SKM-1 treated with dmso at 0.1 percent for 144 hours (cell line): ENCODE data around the gene EDNRA.

ENCODE experiments used
- DNase-seq: peaks from one replicate; lab custom pipeline; 2025; ENCODE audit not compliant: unreplicated experiment; lab: John Stamatoyannopoulos, UW

Gene EDNRA

DNA sequence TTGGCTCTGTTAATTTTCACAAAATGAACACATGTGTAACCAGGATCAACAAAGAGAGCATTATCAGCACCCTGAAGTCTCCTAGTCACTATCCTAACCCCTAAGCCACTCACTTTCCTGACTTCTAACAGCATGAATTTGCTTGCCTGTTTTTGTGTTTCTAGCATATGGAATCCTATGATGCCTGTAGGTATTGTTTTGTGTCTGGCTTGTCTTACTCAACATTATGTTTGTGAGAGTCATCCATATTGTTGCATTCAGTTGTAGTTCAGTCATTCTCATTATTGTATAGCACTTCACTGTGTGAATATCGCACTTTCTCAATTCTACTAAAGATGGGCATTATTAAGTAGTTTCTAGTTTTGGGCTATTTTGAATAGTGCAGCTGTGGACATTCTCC is 15.6 kb downstream of the EDNRA start:
- DNase-seq = no peak

DNA sequence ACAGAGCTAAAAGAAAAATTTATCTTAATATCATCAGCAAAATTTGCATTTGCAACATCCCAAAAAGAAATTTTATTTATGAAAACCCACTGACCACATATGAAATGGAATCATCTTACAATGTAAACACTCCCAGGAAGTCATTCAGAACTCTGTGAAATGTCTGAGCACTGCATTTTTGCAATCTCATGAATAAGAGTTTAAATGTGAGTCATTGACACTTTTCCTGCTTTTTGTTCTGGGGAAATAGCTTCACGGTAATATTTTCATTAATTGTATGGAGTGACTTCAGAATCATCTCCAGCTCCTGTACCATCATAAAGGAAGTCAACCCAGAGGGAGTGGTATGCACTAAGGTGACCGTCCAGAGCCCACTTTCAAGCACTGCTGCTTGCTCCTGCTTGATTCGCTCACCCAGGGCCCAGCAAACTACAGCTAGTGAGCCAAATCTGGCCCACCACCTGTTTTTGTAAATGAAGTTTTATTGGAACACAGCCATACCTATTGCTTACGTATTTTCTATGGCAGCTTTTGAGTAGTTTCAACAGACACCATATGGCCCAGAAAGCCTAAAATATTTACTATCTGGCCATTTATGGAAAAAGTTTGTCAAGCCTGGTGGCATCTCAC is 17.2 kb downstream of the EDNRA start:
- DNase-seq = no peak

DNA sequence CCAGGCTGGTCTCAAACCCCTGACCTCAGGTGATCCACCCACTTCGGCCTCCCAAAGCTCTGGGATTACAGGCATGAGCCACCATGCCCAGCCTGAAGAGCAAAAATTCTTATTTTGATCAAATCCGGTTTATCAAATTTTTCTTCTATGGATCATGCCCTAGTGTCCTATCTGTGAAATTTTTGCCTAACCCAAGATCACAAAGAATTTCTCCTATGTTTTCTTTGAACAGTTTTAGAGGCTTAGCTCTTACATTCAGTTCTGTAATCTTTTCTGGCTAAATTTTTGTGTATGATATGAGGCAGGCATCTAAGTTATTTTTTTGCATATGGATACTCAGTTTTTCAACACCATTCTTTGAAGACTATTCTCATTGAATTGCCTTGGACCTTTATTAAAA is 27.4 kb downstream of the EDNRA start:
- DNase-seq = no peak

GRCh38 chr4:147509386-147509785 is 28.5 kb downstream of the EDNRA start:
- no peak for DNase-seq

- no peak for DNase-seq
These were observed 30.2 kb downstream of the EDNRA start for GRCh38 chr4:147510962-147511668.

GRCh38 chr4:147513091-147513490 is 32.2 kb downstream of the EDNRA start:
- DNase-seq = no peak

DNA sequence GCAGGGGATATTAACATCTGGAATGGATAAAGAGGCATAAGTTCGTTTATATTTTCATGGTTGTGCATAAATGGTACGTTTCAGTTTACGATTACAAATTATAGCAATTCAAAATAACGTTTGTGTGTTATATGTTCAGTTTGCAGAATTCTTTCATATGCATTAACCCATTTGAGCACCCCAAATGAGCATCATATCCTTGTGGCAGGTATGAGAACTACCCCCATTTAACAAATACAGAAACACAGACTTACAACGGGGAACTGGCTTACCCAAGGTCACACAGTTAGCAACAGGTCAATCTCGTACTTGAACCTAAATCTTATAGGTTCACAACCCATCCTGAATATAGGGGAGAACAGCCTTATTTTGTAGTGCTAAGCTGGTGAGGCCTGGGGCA is 33.1 kb downstream of the EDNRA start:
- DNase-seq = no peak

- no peak for DNase-seq
These were observed 34.5 kb downstream of the EDNRA start for GRCh38 chr4:147515220-147515936.

DNA sequence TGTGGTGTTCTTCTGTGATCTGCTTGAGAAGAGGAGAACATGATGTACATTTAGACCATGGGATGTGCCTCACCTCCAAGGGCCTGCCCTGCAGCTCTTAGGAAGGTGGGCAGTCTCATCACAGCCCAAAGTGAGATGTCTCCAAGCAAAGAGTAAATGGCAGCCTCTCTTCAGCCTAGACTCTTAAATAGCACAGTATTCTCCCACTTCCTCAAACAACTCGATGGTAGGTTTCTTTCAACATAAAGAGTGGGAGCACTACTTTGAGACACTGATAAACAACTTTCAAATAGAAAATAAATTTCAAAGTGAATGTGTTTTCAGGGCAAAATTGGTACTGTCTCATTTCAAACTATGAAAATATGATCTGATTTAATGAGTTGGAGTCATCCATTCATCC is 35.2 kb downstream of the EDNRA start:
- no peak for DNase-seq

DNA sequence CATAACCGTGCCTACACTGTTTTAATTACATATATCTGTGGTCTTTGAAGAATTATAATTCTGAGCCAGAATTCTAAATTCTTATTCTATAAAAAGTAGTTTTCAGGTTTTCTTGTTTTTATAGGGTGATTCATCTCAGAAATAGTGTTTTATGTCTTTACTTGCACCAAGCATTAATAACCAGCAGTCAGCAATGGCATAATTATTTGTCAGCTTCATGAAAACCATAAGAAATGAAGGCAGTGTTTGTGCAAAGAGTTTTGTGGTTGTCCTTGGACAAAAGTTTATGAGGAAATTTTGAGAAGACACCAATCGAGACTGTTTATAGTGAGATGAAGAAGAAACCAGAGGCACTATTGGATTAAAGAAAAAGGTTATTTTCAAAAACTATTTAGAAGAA is 37.2 kb downstream of the EDNRA start:
- DNase-seq = no peak

DNA sequence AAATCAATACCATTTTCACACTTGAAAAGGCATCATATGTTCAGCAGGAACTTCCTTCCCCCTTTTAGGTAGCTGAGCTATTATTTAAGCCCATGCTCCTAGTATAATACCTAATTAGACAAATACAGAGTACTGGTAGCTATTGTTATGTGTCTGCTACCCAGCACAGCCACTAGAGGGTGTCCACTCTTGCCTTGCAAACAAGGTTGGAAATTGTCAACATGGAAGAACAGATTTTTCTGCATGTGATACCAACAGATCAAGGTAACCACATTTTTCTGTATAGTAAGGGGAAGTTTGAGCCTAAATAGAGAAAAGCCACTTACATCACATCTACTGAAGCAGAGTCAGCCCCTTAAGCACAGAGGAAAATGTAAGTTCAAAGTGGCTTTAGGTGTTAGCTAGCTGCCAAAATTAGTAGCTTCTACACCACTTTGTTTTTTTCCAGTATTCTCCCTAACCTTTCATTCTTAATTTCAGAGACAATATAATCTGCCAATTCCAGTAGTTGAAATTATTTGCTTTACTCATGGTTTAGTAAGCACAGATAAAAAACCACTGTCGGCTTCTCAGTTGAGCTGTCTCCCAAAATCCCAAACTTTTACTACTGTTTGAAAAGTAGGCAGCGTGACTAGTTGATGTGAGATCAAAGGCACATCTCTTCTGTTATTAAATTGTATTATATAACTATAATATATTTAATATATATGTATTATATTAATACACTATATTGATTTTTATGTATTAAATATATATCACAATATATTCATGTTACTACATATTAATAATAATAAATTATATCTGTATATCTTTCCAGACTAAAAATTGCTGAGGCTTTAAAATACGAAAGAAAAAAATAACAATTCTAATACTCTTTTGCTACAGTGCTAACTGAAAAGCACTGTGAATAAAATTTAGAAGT is 38.2 kb downstream of the EDNRA start:
- peak; percentile 54 for DNase-seq

DNA sequence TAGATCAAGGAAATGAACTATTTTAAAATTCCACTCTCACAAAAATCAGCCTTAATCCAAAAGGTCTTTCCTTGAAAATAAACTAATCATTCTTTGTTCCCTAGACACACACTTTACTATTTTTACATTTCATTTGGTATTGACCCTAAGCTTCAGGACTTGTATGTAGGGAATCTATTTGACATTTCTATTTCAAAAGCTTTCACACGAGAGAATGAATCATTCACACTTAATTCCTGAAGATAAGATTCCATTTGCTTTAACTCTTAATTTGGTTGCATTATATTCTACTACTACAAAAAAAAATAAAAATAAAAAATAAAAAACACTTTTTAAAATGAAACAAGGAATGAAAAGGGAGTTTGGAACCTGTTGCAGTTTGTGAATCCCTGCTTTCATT is 43.7 kb downstream of the EDNRA start:
- DNase-seq = no peak

DNA sequence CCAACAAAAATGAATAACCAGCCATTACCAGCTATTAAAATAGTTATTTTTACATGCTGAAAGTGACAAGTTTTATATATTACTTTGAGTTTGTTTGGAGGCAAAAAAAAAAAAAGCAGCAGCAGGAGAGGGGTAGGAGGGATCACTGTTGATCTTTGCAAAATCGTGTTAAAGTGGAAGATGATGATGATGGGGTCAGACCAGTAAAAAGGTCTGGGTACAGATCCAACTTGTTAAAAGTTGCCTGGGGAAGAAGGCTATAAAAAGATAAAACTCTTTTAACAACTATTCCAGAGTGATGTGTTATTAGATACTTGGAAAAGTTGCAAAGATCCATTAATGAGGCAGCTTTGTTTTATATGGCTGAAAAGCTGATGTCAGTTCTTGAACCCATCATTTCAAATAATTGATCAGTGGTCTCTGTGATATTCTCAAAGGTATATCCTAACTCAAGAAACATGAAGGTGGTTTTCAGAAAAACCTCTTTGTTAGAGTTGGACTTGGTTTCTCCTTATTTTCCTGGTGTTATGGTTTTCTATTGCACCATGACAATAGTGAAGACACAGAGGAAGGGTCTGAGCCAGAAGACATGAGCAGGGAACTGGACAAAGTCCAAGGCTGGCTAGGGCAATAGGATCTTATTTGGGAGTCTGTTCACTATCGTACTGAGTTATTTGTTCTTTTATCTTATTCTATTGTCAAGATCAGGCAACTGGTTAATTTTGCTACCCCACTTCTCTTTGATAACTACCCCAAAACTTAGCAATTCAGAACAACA is 44.8 kb downstream of the EDNRA start:
- DNase-seq = no peak

GRCh38 chr4:147526272-147526654 is 45.4 kb downstream of the EDNRA start:
- DNase-seq = no peak

DNA sequence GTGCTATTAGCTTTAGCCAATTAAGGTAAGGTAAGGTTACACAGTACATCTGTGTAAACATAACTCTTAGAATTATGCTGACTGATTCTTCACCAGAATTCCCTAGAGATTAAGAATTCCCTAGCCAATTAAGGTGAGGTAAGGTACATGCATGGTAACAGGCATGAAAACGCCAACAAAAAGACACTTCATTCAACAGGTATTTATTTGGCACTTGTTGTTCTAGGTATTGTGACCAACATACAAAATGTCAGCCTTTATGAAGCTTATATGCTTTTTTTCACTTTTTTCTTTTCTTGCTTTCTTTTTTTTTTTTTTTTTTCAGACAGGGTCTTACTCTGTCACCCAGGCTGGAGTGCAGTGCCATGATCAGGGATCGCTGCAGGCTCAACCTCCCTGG is 47.2 kb downstream of the EDNRA start:
- DNase-seq = no peak

DNA sequence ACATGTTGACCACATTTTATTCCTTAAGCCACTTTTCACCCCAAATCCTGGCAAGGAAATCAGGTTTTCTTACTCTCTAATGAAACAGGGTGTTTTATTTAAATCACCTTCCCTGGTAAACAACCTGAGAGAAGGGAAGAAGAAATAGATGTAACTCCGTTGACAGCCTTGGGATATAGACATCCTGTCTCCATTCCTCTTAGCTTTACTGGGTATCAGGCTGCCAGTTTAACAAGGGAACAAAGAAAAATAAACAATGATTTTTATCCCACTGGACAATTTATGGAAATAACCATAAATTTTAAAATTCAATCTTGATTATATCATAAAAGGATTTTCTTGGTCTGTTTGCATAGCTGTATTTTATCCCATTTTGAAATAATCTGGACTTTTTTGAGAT is 49.2 kb downstream of the EDNRA start:
- DNase-seq = no peak

GRCh38 chr4:147530723-147531122 is 49.8 kb downstream of the EDNRA start:
- no peak for DNase-seq

DNA sequence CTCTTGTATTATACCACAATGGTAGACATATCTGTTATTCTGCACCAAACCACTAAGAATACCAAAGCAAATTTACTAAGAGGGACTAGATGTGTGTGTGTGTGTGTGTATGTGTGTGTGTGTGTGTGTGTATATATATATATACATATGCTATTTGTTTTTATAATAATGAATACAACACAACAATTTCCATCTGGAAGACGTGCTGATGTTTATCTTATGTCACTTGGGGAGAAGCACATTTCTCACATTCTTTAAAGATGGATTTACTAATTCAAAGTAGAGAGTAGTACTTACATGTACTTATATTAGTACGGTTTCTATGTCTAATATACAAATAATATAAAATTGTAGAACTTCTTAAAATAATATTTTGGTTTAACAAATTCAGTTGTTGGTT is 52.0 kb downstream of the EDNRA start:
- no peak for DNase-seq

DNA sequence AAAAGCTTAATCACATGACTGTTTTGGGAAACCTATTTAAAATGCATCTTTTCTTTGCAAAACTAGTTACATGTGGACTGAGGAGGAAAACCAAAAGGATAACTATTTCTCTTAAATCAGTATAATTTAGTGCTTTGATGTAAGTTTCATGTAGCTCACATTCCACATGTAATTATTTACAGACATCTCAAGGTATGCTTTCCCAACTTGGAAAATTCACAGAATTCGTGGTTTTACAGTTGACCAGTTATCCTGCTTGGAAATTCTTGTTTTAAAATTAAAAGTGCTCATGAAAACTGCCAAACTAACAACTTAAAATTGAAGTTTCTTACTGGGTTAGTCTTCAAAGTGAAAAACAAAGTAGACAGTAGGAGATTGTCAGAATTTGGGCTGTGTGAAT is 52.4 kb downstream of the EDNRA start:
- no peak for DNase-seq

DNA sequence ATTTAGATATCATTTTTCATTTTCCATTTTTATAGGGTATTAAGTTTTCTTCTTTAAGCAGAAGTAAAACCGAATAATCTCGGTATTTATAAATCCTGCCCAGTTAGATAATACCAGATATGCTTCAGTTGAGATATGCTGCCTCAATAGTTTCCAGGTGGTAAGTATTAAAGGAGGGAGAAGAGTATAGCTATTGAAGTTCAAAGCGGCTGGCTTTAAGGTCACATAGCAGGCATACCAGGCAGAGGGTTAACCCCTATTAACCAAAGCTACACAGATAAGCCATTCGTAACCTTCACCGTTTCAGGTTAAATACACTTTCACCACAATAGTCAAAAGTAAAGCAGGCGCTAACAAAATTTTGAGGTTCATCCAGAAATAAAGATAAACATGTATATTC is 54.2 kb downstream of the EDNRA start:
- DNase-seq = no peak

GRCh38 chr4:147538711-147539110 is 57.8 kb downstream of the EDNRA start:
- DNase-seq = no peak
